BLaER1 (cell line): Measurements from ENCODE around the gene HK1.
"Not testable (repeated sequence)": the region's sequence is repeated elsewhere in the genome, so short reads cannot be mapped to it uniquely, and the experiment has no call there.

Source experiments
- H3K27ac ChIP-seq: shearing (Covaris generic); formaldehyde crosslinking; 2 replicates; pipeline ENCODE4 v1.8.1; 2022
- H3K27me3 ChIP-seq: shearing (Covaris generic); formaldehyde crosslinking; 2 replicates; pipeline ENCODE4 v1.8.1; 2022
- H3K36me3 ChIP-seq: shearing (Covaris generic); formaldehyde crosslinking; 2 replicates; pipeline ENCODE4 v1.8.1; 2022
- H3K4me1 ChIP-seq: shearing (Covaris generic); formaldehyde crosslinking; 2 replicates; pipeline ENCODE4 v1.8.1; 2022
- H3K4me2 ChIP-seq: shearing (Covaris generic); formaldehyde crosslinking; 2 replicates; pipeline ENCODE4 v1.8.1; 2022
- H3K4me3 ChIP-seq: shearing (Covaris generic); formaldehyde crosslinking; 2 replicates; pipeline ENCODE4 v1.8.1; 2022
- H3K9ac ChIP-seq: shearing (Covaris generic); formaldehyde crosslinking; 2 replicates; pipeline ENCODE4 v1.8.1; 2022
- H3K9me3 ChIP-seq: shearing (Covaris generic); formaldehyde crosslinking; 2 replicates; pipeline ENCODE4 v1.8.1; 2022
- H4K20me1 ChIP-seq: shearing (Covaris generic); formaldehyde crosslinking; 2 replicates; pipeline ENCODE4 v1.8.1; 2022
- Cebpa-rat ChIP-seq: shearing (Covaris generic); IDR thresholded peaks from 2 replicates; pipeline ENCODE4 v1.8.1; 2022

HK1 gene

GRCh38 chr10:69317626-69318105 lies 39.4 kb downstream of the HK1 start:
- Histone ChIP-seq H3K4me3 (peak overlapping the region; percentile 88), H3K27me3 (no peaks in the 10 kb centered on the region), H3K27ac (peak overlapping the region; percentile 51), H3K4me1 (peaks cover 33% of the 10 kb centered on the region), H3K4me2 (peak overlapping the region; percentile 88), H3K9ac (peak overlapping the region; percentile 80), H3K36me3 (peaks cover 6% of the 10 kb centered on the region; the same call in 1 of the 2 replicates), H4K20me1 (peaks cover 26% of the 10 kb centered on the region), H3K9me3 (no peaks in the 10 kb centered on the region)
- no peak for TF ChIP-seq Cebpa-rat

- no peak for TF ChIP-seq Cebpa-rat
- H3K4me2 ChIP-seq, result peak overlapping the region; percentile 88
- H3K9me3 ChIP-seq, result no peaks in the 10 kb centered on the region
- peaks cover 6% of the 10 kb centered on the region; the same call in 1 of the 2 replicates for H3K36me3 ChIP-seq
- peaks cover 33% of the 10 kb centered on the region for H3K4me1 ChIP-seq
- H3K9ac ChIP-seq, result peak overlapping the region; percentile 80
- H4K20me1 ChIP-seq, result peaks cover 27% of the 10 kb centered on the region
- H3K4me3 ChIP-seq, result peak overlapping the region; percentile 88
- peak overlapping the region; percentile 51 for H3K27ac ChIP-seq
- no peaks in the 10 kb centered on the region for H3K27me3 ChIP-seq
Measured at GRCh38 chr10:69318106-69318866, 40.0 kb downstream of the HK1 start.

GRCh38 chr10:69318867-69319727 lies 40.8 kb downstream of the HK1 start:
- peak overlapping the region; percentile 88 for H3K4me3 ChIP-seq
- H3K27me3 ChIP-seq, result no peaks in the 10 kb centered on the region
- peaks cover 35% of the 10 kb centered on the region for H4K20me1 ChIP-seq
- peak overlapping the region; percentile 51 for H3K27ac ChIP-seq
- peaks cover 6% of the 10 kb centered on the region; the same call in 1 of the 2 replicates for H3K36me3 ChIP-seq
- H3K9ac ChIP-seq, result peak overlapping the region; percentile 80
- peaks cover 34% of the 10 kb centered on the region for H3K4me1 ChIP-seq
- H3K9me3 ChIP-seq, result no peaks in the 10 kb centered on the region
- H3K4me2 ChIP-seq, result peak overlapping the region; percentile 88
- TF ChIP-seq Cebpa-rat, result no peak

- Histone ChIP-seq H3K4me2 (peak overlapping the region; percentile 88), H4K20me1 (peaks cover 43% of the 10 kb centered on the region), H3K27me3 (no peaks in the 10 kb centered on the region), H3K4me3 (peak overlapping the region; percentile 88), H3K9ac (peak overlapping the region; percentile 80), H3K36me3 (peaks cover 6% of the 10 kb centered on the region; the same call in 1 of the 2 replicates), H3K27ac (no peak overlapping the region), H3K4me1 (peaks cover 40% of the 10 kb centered on the region), H3K9me3 (no peaks in the 10 kb centered on the region)
- no peak for TF ChIP-seq Cebpa-rat
Measured at GRCh38 chr10:69319841-69320316, 41.6 kb downstream of the HK1 start.

GRCh38 chr10:69320521-69320920 lies 42.2 kb downstream of the HK1 start:
- Histone ChIP-seq H4K20me1 (peaks cover 45% of the 10 kb centered on the region), H3K4me1 (peaks cover 40% of the 10 kb centered on the region), H3K27ac (no peak overlapping the region), H3K36me3 (peaks cover 6% of the 10 kb centered on the region; the same call in 1 of the 2 replicates), H3K4me3 (peak overlapping the region; percentile 88; the same call in 1 of the 2 replicates), H3K9ac (no peak overlapping the region; the same call in 1 of the 2 replicates), H3K9me3 (no peaks in the 10 kb centered on the region), H3K27me3 (no peaks in the 10 kb centered on the region), H3K4me2 (peak overlapping the region; percentile 88)
- TF ChIP-seq Cebpa-rat, result no peak

- no peak for TF ChIP-seq Cebpa-rat
- peaks cover 40% of the 10 kb centered on the region for H3K4me1 ChIP-seq
- no peaks in the 10 kb centered on the region for H3K27me3 ChIP-seq
- H3K9ac ChIP-seq, result no peak overlapping the region
- no peak overlapping the region for H3K27ac ChIP-seq
- H3K9me3 ChIP-seq, result no peaks in the 10 kb centered on the region
- peaks cover 6% of the 10 kb centered on the region; the same call in 1 of the 2 replicates for H3K36me3 ChIP-seq
- peak overlapping the region; percentile 88; the same call in 1 of the 2 replicates for H3K4me2 ChIP-seq
- peaks cover 45% of the 10 kb centered on the region for H4K20me1 ChIP-seq
- H3K4me3 ChIP-seq, result no peak overlapping the region
Measured at GRCh38 chr10:69321039-69321715, 42.9 kb downstream of the HK1 start.

GRCh38 chr10:69321865-69322264 lies 43.6 kb downstream of the HK1 start:
- Histone ChIP-seq H3K27me3 (no peaks in the 10 kb centered on the region), H3K4me1 (peaks cover 41% of the 10 kb centered on the region), H3K9me3 (no peaks in the 10 kb centered on the region), H3K4me3 (no peak overlapping the region), H3K4me2 (no peak overlapping the region), H4K20me1 (peaks cover 45% of the 10 kb centered on the region), H3K36me3 (peaks cover 6% of the 10 kb centered on the region; the same call in 1 of the 2 replicates), H3K9ac (no peak overlapping the region), H3K27ac (no peak overlapping the region)
- TF ChIP-seq Cebpa-rat, result no peak

- H3K9ac ChIP-seq, H3K9me3 ChIP-seq, H3K27me3 ChIP-seq, H3K36me3 ChIP-seq, H3K27ac ChIP-seq, H3K4me2 ChIP-seq, H3K4me3 ChIP-seq: not testable (repeated sequence)
- peaks cover 45% of the 10 kb centered on the region for H4K20me1 ChIP-seq
- peaks cover 43% of the 10 kb centered on the region for H3K4me1 ChIP-seq
Measured at GRCh38 chr10:69322346-69322745, 44.0 kb downstream of the HK1 start.

GRCh38 chr10:69323622-69324021 lies 45.3 kb downstream of the HK1 start:
- no peak overlapping the region for H3K27ac ChIP-seq
- peaks cover 48% of the 10 kb centered on the region for H3K4me1 ChIP-seq
- no peak for TF ChIP-seq Cebpa-rat
- no peaks in the 10 kb centered on the region for H3K9me3 ChIP-seq
- H3K36me3 ChIP-seq, result peaks cover 6% of the 10 kb centered on the region; the same call in 1 of the 2 replicates
- H4K20me1 ChIP-seq, result peaks cover 45% of the 10 kb centered on the region
- no peaks in the 10 kb centered on the region for H3K27me3 ChIP-seq
- H3K9ac ChIP-seq, result no peak overlapping the region
- no peak overlapping the region for H3K4me2 ChIP-seq
- H3K4me3 ChIP-seq, result no peak overlapping the region
